ENCODE measurements around the gene MSRB3. TPM values are rescaled to one million over a fixed set of nuclear protein-coding genes. Genes with fewer than 3 reads are reported as not detected.
A peak's percentile ranks its signal among the peaks of the same experiment; 100 is the strongest.

The MSRB3 gene
- total RNA-seq, 1 experiment from 2014 or later = 5.9 TPM

DNA sequence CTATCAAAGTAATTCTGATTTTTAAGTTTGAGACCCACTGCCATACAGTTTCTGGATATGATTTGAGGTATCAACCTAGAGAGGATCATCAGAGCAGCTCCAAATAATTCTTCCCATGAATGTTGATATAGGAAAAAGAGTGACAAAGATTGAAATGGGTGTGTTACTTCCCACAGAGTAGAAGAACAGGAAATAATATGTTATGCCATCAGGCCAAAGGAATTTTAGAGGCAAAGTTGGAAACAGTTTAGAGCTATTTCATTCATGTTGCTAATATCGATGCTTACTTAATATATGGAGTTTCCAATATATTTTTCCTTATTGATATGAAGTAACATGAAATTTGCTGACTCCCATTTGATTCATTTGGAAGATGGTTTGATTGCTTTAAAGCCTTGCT is 8.9 kb upstream of the MSRB3 start:
- ChIA-PET CTCF (no interaction called here), POLR2A (ENCODE audit: unreplicated experiment) (no interaction called here)
- BruUV-seq (replicated peaks) = no TSS peak
- H3K9me2 ChIP-seq (replicated peaks; ENCODE audit: low read length) = no peaks in the 10 kb centered on the region; the same call in 1 of the 2 replicates
- no peak overlapping the region for H2AFZ ChIP-seq (ENCODE audit: low read length)
- no peak overlapping the region for H3K27ac ChIP-seq (ENCODE audit: low read length)
- DNase-seq (peak; percentile 38), ATAC-seq (peak; percentile 37; the same call in 1 of the 2 replicates)
- H3K36me3 ChIP-seq (ENCODE audit: low read depth, low read length) = no peaks in the 10 kb centered on the region
- intact Hi-C loops (cut with micrococcal nuclease) = no loop called here
- TF ChIP-seq, protein P1, sequence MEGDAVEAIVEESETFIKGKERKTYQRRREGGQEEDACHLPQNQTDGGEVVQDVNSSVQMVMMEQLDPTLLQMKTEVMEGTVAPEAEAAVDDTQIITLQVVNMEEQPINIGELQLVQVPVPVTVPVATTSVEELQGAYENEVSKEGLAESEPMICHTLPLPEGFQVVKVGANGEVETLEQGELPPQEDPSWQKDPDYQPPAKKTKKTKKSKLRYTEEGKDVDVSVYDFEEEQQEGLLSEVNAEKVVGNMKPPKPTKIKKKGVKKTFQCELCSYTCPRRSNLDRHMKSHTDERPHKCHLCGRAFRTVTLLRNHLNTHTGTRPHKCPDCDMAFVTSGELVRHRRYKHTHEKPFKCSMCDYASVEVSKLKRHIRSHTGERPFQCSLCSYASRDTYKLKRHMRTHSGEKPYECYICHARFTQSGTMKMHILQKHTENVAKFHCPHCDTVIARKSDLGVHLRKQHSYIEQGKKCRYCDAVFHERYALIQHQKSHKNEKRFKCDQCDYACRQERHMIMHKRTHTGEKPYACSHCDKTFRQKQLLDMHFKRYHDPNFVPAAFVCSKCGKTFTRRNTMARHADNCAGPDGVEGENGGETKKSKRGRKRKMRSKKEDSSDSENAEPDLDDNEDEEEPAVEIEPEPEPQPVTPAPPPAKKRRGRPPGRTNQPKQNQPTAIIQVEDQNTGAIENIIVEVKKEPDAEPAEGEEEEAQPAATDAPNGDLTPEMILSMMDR (conservative IDR thresholded peaks at IDR 0.05; ENCODE audit: low read depth, low read length) = no peak
- TF ChIP-seq EZH2 (IDR thresholded peaks at IDR 0.05; ENCODE audit: low read length, unreplicated experiment) (no peak), EZH2phosphoT487 (IDR thresholded peaks at IDR 0.05; ENCODE audit: borderline replicate concordance, low read length) (no peak)
- H3K4me1 ChIP-seq (ENCODE audit: insufficient read depth, low read length) = peaks cover 10% of the 10 kb centered on the region
- H3K9me3 ChIP-seq (ENCODE audit: low read length) = no peaks in the 10 kb centered on the region
- H4K20me1 ChIP-seq (ENCODE audit: low read length) = no peaks in the 10 kb centered on the region
- no peaks in the 10 kb centered on the region for H3K27me3 ChIP-seq (ENCODE audit: low read length)
- no peak overlapping the region for H3K9ac ChIP-seq (ENCODE audit: low read length)
- H3F3A ChIP-seq (ENCODE audit: low read length, unreplicated experiment) = no peaks in the 10 kb centered on the region
- no peak overlapping the region for H3K4me2 ChIP-seq (ENCODE audit: low read length)
- H3K79me2 ChIP-seq (ENCODE audit: low read length) = no peaks in the 10 kb centered on the region
- H3K4me3 ChIP-seq (ENCODE audit: low read length) = no peak overlapping the region

DNA sequence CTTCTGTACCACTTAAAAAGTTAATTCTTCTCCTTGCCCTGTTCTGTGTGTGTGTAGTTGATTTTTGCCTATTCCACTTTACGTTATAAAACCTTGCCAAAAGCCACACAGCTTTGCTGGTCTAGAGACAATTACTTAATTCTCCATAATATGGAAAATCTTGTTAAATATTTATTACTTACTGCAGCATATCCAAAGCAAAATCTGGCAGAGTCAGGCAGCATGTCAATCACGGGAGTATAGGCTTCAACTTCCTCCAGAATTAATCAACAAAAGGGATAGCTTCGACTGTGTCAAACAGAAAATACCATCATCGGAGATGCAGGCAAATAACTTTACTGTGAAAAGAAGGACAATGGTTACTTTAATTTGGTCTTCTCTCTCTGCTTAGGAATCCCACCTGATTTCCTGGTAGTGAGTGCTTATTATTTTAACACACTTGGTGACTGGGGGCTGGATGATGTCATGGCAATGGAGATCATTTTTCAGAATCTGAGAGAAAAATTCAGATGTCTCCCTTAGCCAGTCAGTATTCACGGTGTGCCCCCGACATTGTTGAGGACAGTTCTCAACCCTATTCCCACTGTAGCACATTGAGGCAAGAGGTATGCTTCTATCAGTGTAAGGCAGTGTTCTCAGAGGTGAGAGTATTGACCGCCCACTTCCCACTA is 3.7 kb upstream of the MSRB3 start:
- BruUV-seq (replicated peaks) = no TSS peak
- H3K9me2 ChIP-seq (replicated peaks; ENCODE audit: low read length) = no peaks in the 10 kb centered on the region
- H3K9ac ChIP-seq (ENCODE audit: low read length) = no peak overlapping the region
- no peak for ATAC-seq
- H3K4me2 ChIP-seq (ENCODE audit: low read length) = no peak overlapping the region
- no peak for DNase-seq
- CTCF ChIA-PET = no interaction called here
- intact Hi-C loops (cut with micrococcal nuclease) = no loop called here
- TF ChIP-seq, protein P1 (conservative IDR thresholded peaks at IDR 0.05; ENCODE audit: low read depth, low read length) = no peak
- TF ChIP-seq EZH2phosphoT487 (IDR thresholded peaks at IDR 0.05; ENCODE audit: borderline replicate concordance, low read length) = no peak
- no peak for TF ChIP-seq EZH2 (IDR thresholded peaks at IDR 0.05; ENCODE audit: low read length, unreplicated experiment)
- no peak overlapping the region for H3K27ac ChIP-seq (ENCODE audit: low read length)
- H3K4me3 ChIP-seq (ENCODE audit: low read length) = no peak overlapping the region
- H3K9me3 ChIP-seq (ENCODE audit: low read length) = no peaks in the 10 kb centered on the region
- H3K36me3 ChIP-seq (ENCODE audit: low read depth, low read length) = no peaks in the 10 kb centered on the region
- H3K4me1 ChIP-seq (ENCODE audit: insufficient read depth, low read length) = peaks cover 7% of the 10 kb centered on the region
- H3K27me3 ChIP-seq (ENCODE audit: low read length) = no peaks in the 10 kb centered on the region
- H3F3A ChIP-seq (ENCODE audit: low read length, unreplicated experiment) = no peaks in the 10 kb centered on the region
- H2AFZ ChIP-seq (ENCODE audit: low read length) = no peak overlapping the region
- H4K20me1 ChIP-seq (ENCODE audit: low read length) = no peaks in the 10 kb centered on the region
- POLR2A ChIA-PET (ENCODE audit: unreplicated experiment) = no interaction called here
- H3K79me2 ChIP-seq (ENCODE audit: low read length) = no peaks in the 10 kb centered on the region

DNA sequence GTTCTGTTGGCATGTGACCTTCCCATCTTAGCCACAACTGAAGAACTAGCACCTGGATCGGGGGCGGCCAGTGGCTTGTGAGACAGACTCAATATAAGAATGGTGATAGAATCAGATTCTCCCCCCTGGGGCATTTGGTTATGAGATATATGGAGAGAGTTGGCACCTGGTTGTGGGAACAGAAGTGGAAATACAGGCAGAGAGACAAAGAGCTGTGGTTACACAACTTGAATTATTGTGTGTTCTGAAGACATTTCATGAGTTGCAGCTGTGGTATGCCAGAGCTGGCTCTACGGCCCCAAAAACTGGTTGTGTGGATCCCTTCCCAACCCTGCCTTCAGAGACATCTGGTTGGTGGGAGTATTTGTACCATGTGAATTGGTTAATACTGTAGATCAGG is 2.9 kb upstream of the MSRB3 start:
- peaks cover 5% of the 10 kb centered on the region; the same call in 1 of the 2 replicates for H3K4me1 ChIP-seq (ENCODE audit: insufficient read depth, low read length)
- H3K9me3 ChIP-seq (ENCODE audit: low read length) = no peaks in the 10 kb centered on the region
- TF ChIP-seq EZH2 (IDR thresholded peaks at IDR 0.05; ENCODE audit: low read length, unreplicated experiment) = no peak
- no peaks in the 10 kb centered on the region for H4K20me1 ChIP-seq (ENCODE audit: low read length)
- no TSS peak for BruUV-seq (replicated peaks)
- ChIA-PET CTCF (no interaction called here), POLR2A (ENCODE audit: unreplicated experiment) (no interaction called here)
- no peak overlapping the region for H3K27ac ChIP-seq (ENCODE audit: low read length)
- DNase-seq = no peak
- H3K4me3 ChIP-seq (ENCODE audit: low read length) = no peak overlapping the region
- 0 out of 2 replicates have a peak, but pooled peaks cover 5% of the 10 kb centered on the region for H3K79me2 ChIP-seq (ENCODE audit: low read length)
- intact Hi-C loops (cut with micrococcal nuclease) = no loop called here
- no peaks in the 10 kb centered on the region for H3K27me3 ChIP-seq (ENCODE audit: low read length)
- H2AFZ ChIP-seq (ENCODE audit: low read length) = no peak overlapping the region
- no peaks in the 10 kb centered on the region for H3K36me3 ChIP-seq (ENCODE audit: low read depth, low read length)
- no peak for ATAC-seq
- no peaks in the 10 kb centered on the region for H3F3A ChIP-seq (ENCODE audit: low read length, unreplicated experiment)
- no peaks in the 10 kb centered on the region for H3K9me2 ChIP-seq (replicated peaks; ENCODE audit: low read length)
- no peak overlapping the region for H3K9ac ChIP-seq (ENCODE audit: low read length)
- no peak overlapping the region for H3K4me2 ChIP-seq (ENCODE audit: low read length)

Measured in PC-3 (cell line).